Esophagus squamous epithelium (tissue), 5 donors: ENCODE data around the gene FALEC. TPM values are rescaled to one million over a fixed set of nuclear protein-coding genes. Genes with fewer than 3 reads are reported as not detected.
A peak's percentile ranks its signal among the peaks of the same experiment; 100 is the strongest.

Experiments
- DNase-seq: peaks from one replicate; lab custom pipeline; 2025; lab: John Stamatoyannopoulos, UW
- H3K27ac ChIP-seq, 4 donors: fragments of 200-600 bp; sonication (generic); one replicate each; pipeline ENCODE4 v1.5.1; 2016 to 2019; ENCODE audit warnings: mild to moderate bottlenecking in 1 of 4
- H3K27me3 ChIP-seq, 4 donors: fragments of 200-600 bp; sonication (generic); 1 replicate in 3 of 4; 2 replicates in 1 of 4; pipeline versions ENCODE4 v1.5.1 to v1.6.0; 2017 to 2021; ENCODE audit warnings: antibody characterized with exemption in 1 of 4
- H3K36me3 ChIP-seq, 3 donors: fragments of 200-600 bp; sonication (generic); one replicate each; pipeline ENCODE4 v1.5.1; 2016 to 2019
- H3K4me1 ChIP-seq, 3 donors: fragments of 200-600 bp; sonication (generic); one replicate each; pipeline ENCODE4 v1.5.1; 2017 to 2019
- H3K4me3 ChIP-seq, 4 donors: fragments of 200-600 bp; sonication (generic); 1 replicate in 3 of 4; 2 replicates in 1 of 4; pipeline ENCODE4 v1.5.1; 2016 to 2019; ENCODE audit warnings: mild to moderate bottlenecking in 2 of 4, moderate library complexity in 1 of 4
- H3K9me3 ChIP-seq, 3 donors: fragments of 200-600 bp; sonication (generic); one replicate each; pipeline ENCODE4 v1.5.1; 2016 to 2019
- POLR2A ChIP-seq, 4 donors: fragments of 450-650 bp; IDR thresholded peaks; one replicate each; pipeline ENCODE4 v1.6.1; 2017; ENCODE audit warnings: antibody characterized with exemption in 4 of 4, mild to moderate bottlenecking in 4 of 4, moderate library complexity in 3 of 4
- WGBS, 2 donors: methylation state at CpG; one replicate each; pipeline ENCODE4 v1.1.5; 2018; 5-methylcytosine and 5-hydroxymethylcytosine counted together
- intact Hi-C: fragments of 100-400 bp; cut with DNase I; formaldehyde crosslinking; loops from one replicate; pipeline ENCODE4 v1.15.0; 2022
- total RNA-seq, 4 donors: library from RNA; depleted of rRNA; stranded (reverse); fragments of >200 nt; gene quantifications; one replicate each; pipeline ENCODE4 v1.1.0, GENCODE V29; 2016
- TF ChIP-seq, protein P1 (sequence below), 6 experiments: fragments of 450-650 bp in 4 of 6; fragments of 200-600 bp in 2 of 6; sonication (generic) in 2 of 6; IDR thresholded peaks; one replicate each; pipeline ENCODE4 v1.5.1; 2016 to 2019; ENCODE audit warnings: antibody characterized with exemption in 6 of 6, mild to moderate bottlenecking in 4 of 6, moderate library complexity in 4 of 6
- donor health status: DM: yes; HTN: yes; CAD: no.

Gene FALEC
- total RNA-seq, 4 donors from 2014 or later, result 3.6 TPM; not detected in 3

DNA sequence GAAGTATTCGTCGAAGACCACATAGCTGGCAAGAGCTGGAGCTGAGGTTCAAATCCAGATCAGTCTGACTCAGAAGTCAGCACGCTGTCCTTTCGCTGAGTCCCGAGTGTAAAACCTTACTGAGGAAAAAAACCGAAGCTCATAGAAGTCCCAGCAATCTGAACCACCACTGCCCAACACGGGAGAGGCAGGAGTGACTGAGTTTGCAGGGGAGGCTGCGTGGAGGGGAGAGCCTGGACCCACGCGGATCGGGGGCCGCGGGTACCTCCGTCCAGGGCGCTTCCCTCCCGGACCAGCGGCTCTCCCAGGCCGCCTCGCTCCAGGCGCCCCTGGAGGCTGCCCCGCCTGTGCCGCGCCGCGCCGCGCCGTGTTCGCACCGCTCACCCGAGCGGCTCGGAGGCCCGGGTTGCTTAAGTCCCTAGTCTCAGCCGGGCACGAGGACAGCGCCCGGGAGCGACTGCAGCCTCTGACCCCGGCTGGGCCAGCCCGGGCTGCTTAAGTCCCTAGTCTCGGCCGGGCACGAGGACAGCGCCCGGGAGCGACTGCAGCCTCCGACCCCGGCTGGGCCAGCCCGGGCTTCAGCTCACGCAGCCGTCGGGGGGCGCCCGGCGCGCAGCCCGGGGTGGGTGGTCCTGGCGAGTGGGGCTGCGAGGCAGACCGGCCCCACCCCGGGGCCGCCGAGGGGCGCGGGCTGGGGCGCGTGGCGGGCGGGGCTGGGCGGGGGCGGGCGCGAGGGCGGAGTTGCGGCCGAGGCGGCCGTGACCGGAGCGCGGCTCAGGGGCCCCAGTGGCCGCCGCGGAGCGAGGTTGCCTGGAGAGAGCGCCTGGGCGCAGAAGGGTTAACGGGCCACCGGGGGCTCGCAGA, 33.3 kb downstream of the FALEC start, which contains the start of gene ADAMTSL4:
TSS of gene ADAMTSL4 (plus strand) at position 777 of the 864 bp plus-strand sequence. CDS start 2,881 bp downstream, outside the sequence.
- intact Hi-C loops, result no loop called here
- TF ChIP-seq, protein P1, sequence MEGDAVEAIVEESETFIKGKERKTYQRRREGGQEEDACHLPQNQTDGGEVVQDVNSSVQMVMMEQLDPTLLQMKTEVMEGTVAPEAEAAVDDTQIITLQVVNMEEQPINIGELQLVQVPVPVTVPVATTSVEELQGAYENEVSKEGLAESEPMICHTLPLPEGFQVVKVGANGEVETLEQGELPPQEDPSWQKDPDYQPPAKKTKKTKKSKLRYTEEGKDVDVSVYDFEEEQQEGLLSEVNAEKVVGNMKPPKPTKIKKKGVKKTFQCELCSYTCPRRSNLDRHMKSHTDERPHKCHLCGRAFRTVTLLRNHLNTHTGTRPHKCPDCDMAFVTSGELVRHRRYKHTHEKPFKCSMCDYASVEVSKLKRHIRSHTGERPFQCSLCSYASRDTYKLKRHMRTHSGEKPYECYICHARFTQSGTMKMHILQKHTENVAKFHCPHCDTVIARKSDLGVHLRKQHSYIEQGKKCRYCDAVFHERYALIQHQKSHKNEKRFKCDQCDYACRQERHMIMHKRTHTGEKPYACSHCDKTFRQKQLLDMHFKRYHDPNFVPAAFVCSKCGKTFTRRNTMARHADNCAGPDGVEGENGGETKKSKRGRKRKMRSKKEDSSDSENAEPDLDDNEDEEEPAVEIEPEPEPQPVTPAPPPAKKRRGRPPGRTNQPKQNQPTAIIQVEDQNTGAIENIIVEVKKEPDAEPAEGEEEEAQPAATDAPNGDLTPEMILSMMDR (IDR thresholded peaks at IDR 0.05), result peak in 2 of 6 experiments; percentile 9 to 37
- peak in 2 of 4 donors; percentile 17 to 50 for TF ChIP-seq POLR2A (IDR thresholded peaks at IDR 0.05)
- H3K27ac ChIP-seq, result peak within 1 kb of the TSS; percentile 88 to 96 (median 91)
- H3K9me3 ChIP-seq, result no peaks in the 10 kb centered on the region
- peaks cover 39 to 62% (median 41%) of the 10 kb centered on the region in 3 donors for H3K4me1 ChIP-seq
- H3K27me3 ChIP-seq, result no peaks in the 10 kb centered on the region
- H3K4me3 ChIP-seq, result peak within 1 kb of the TSS; percentile 49 to 84 (median 60)
- no peak for DNase-seq
- peaks cover 0 to 11% (median 0%) of the 10 kb centered on the region in 3 donors for H3K36me3 ChIP-seq
- 0 to 2% methylated on average over 5 to 17 of the region's 91 CpGs for WGBS, 2 donors

DNA sequence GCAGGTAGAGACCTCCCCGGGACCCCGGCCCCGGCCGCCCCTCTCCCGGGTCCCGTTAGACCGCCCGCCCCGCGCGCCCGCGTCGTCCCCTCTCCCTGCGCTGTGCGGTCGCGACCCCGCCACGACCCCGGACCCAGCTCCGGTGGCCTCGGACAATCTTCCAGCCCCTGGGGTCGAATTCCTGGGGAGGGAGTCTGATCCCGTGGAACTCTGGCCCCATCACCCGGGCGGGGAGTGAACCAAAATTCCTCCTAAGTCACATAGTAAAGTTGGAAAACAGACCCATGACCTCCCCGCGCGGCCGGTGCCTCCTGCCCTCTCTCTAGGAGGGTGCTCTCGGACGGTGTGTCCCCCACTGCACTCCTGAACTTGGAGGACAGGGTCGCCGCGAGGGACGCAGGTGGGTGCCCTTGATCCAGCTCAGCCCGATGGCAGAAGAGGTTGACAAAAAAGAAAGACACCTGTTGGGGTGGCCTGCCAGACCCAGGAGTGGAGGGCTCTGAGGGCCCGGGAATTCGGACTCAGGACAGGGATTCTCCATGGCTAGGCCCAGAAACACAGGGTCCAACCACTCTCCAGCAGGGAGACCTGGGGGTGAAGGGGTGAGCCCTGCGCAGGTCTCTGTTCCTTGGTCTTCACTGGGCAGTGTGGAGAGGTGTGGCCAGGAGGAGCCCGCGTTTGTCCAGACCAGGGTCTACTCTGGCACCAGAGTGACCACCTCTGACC, 34.1 kb downstream of the FALEC start:
- Histone ChIP-seq H3K36me3 (peaks cover 0 to 19% (median 0%) of the 10 kb centered on the region in 3 donors), H3K27me3 (no peaks in the 10 kb centered on the region), H3K9me3 (no peaks in the 10 kb centered on the region), H3K4me1 (peaks cover 41 to 55% (median 42%) of the 10 kb centered on the region in 3 donors), H3K27ac (peak overlapping the region; percentile 88 to 96 (median 91)), H3K4me3 (peak overlapping the region; percentile 49 to 84 (median 60))
- 10 to 35% methylated on average over 2 to 13 of the region's 43 CpGs for WGBS, 2 donors
- intact Hi-C loops, result no loop called here
- no peak for TF ChIP-seq POLR2A (IDR thresholded peaks at IDR 0.05)
- TF ChIP-seq, protein P1 (IDR thresholded peaks at IDR 0.05), result peak in 2 of 6 experiments; percentile 19 to 33
- DNase-seq, result no peak

GRCh38 chr1:150550222-150551050, 34.9 kb downstream of the FALEC start:
- DNase-seq, result no peak
- no peaks in the 10 kb centered on the region for H3K27me3 ChIP-seq
- peaks cover 0 to 27% (median 0%) of the 10 kb centered on the region in 3 donors for H3K36me3 ChIP-seq
- H3K4me1 ChIP-seq, result peaks cover 41 to 55% (median 42%) of the 10 kb centered on the region in 3 donors
- peak overlapping the region; percentile 49 to 84 (median 60) for H3K4me3 ChIP-seq
- no peak for TF ChIP-seq POLR2A (IDR thresholded peaks at IDR 0.05)
- TF ChIP-seq, protein P1 (IDR thresholded peaks at IDR 0.05), result no peak
- H3K9me3 ChIP-seq, result no peaks in the 10 kb centered on the region
- 49 to 65% methylated on average over 4 to 11 of the region's 22 CpGs for WGBS, 2 donors
- H3K27ac ChIP-seq, result peak overlapping the region; percentile 88 to 96 (median 91)
- intact Hi-C loops, result no loop called here

- peaks cover 0 to 34% (median 0%) of the 10 kb centered on the region in 3 donors for H3K36me3 ChIP-seq
- 29 to 57% methylated on average over 7 to 9 of the region's 11 CpGs for WGBS, 2 donors
- H3K4me1 ChIP-seq, result peaks cover 41 to 55% (median 42%) of the 10 kb centered on the region in 3 donors
- H3K27me3 ChIP-seq, result no peaks in the 10 kb centered on the region
- TF ChIP-seq POLR2A (IDR thresholded peaks at IDR 0.05), result no peak
- TF ChIP-seq, protein P1 (IDR thresholded peaks at IDR 0.05), result no peak
- peak overlapping the region in 3 of 4 donors; percentile 49 to 84 (median 71) for H3K4me3 ChIP-seq
- DNase-seq, result no peak
- intact Hi-C loops, result no loop called here
- no peaks in the 10 kb centered on the region for H3K9me3 ChIP-seq
- H3K27ac ChIP-seq, result peak overlapping the region; percentile 88 to 96 (median 91)
Observed at GRCh38 chr1:150551051-150551783, 35.7 kb downstream of the FALEC start.
